Stimulated activated naive CD4-positive, alpha-beta T cell (primary cell): ENCODE measurements around the gene ANKRD34C.
"Not testable (repeated sequence)": the region's sequence is repeated elsewhere in the genome, so short reads cannot be mapped to it uniquely, and the experiment has no call there.

ENCODE experiments used
- DNase-seq, 6 experiments: peaks; one replicate each; lab custom pipeline; 2025; lab: John Stamatoyannopoulos, UW

Gene ANKRD34C

GRCh38 chr15:79311901-79312553 lies 29.5 kb downstream of the ANKRD34C start:
- DNase-seq: no peak

- no peak for DNase-seq
Measured at GRCh38 chr15:79314186-79314585, 31.7 kb downstream of the ANKRD34C start.

GRCh38 chr15:79314811-79315210 lies 32.3 kb downstream of the ANKRD34C start:
- DNase-seq: no peak

- DNase-seq: no peak
Measured at GRCh38 chr15:79315623-79316328, 33.3 kb downstream of the ANKRD34C start.

- no peak for DNase-seq
Measured at GRCh38 chr15:79316864-79317263, 34.3 kb downstream of the ANKRD34C start.

- DNase-seq: not testable (repeated sequence)
Measured at GRCh38 chr15:79319973-79320372, 37.5 kb downstream of the ANKRD34C start.

- DNase-seq: no peak
Measured at GRCh38 chr15:79321876-79322275, 39.4 kb downstream of the ANKRD34C start.

GRCh38 chr15:79322306-79322705 lies 39.8 kb downstream of the ANKRD34C start:
- no peak for DNase-seq

- no peak for DNase-seq
Measured at GRCh38 chr15:79322945-79323344, 40.4 kb downstream of the ANKRD34C start.

GRCh38 chr15:79329171-79329611 lies 46.7 kb downstream of the ANKRD34C start:
- no peak for DNase-seq
